GM19238 (cell line): ENCODE results near the gene EYS.
A peak's percentile ranks its signal among the peaks of the same experiment; 100 is the strongest.
"Not testable (repeated sequence)": the region's sequence is repeated elsewhere in the genome, so short reads cannot be mapped to it uniquely, and the experiment has no call there.

Source experiments
- DNase-seq: peaks from one replicate; pipeline ENCODE4 v3.0.0; 2011; ENCODE audit warnings: low spot score; ENCODE audit not compliant: insufficient read length

The EYS gene

GRCh38 chr6:63745784-63746183, 1961.2 kb downstream of the EYS start:
- DNase-seq, result no peak

- DNase-seq, result no peak
Observed at GRCh38 chr6:63744810-63745209, 1962.2 kb downstream of the EYS start.

GRCh38 chr6:63743691-63744090, 1963.3 kb downstream of the EYS start:
- DNase-seq, result no peak

GRCh38 chr6:63742060-63742459, 1965.0 kb downstream of the EYS start:
- DNase-seq, result no peak

- no peak for DNase-seq
Observed at GRCh38 chr6:63740709-63741108, 1966.3 kb downstream of the EYS start.

- DNase-seq, result no peak
Observed at GRCh38 chr6:63739094-63739687, 1967.8 kb downstream of the EYS start.

- not testable (repeated sequence) for DNase-seq
Observed at GRCh38 chr6:63738190-63738589, 1968.8 kb downstream of the EYS start.

- no peak for DNase-seq
Observed at GRCh38 chr6:63734923-63735322, 1972.1 kb downstream of the EYS start.

- DNase-seq, result no peak
Observed at GRCh38 chr6:63732336-63732735, 1974.7 kb downstream of the EYS start.

GRCh38 chr6:63731930-63732329, 1975.1 kb downstream of the EYS start:
- DNase-seq, result no peak

- no peak for DNase-seq
Observed at GRCh38 chr6:63730311-63730710, 1976.7 kb downstream of the EYS start.

GRCh38 chr6:63724721-63725120, 1982.3 kb downstream of the EYS start:
- DNase-seq, result no peak

- no peak for DNase-seq
Observed at GRCh38 chr6:63721181-63721580, 1985.8 kb downstream of the EYS start.

- DNase-seq, result no peak
Observed at GRCh38 chr6:63716169-63716568, 1990.9 kb downstream of the EYS start.

GRCh38 chr6:63714091-63714490, 1992.9 kb downstream of the EYS start:
- DNase-seq, result no peak

- no peak for DNase-seq
Observed at GRCh38 chr6:63713332-63713731, 1993.7 kb downstream of the EYS start.

- DNase-seq, result no peak
Observed at GRCh38 chr6:63709148-63709547, 1997.9 kb downstream of the EYS start.

- DNase-seq, result no peak
Observed at GRCh38 chr6:63708631-63709030, 1998.4 kb downstream of the EYS start.

GRCh38 chr6:63706630-63707029, 2000.4 kb downstream of the EYS start:
- DNase-seq, result no peak

GRCh38 chr6:63705707-63706106, 2001.3 kb downstream of the EYS start:
- DNase-seq, result no peak

- no peak for DNase-seq
Observed at GRCh38 chr6:63690221-63690620, 2016.8 kb downstream of the EYS start.

GRCh38 chr6:63689421-63689820, 2017.6 kb downstream of the EYS start:
- no peak for DNase-seq

GRCh38 chr6:63685446-63686379, 2021.3 kb downstream of the EYS start:
- DNase-seq, result peak; percentile 27
